Measurements from ENCODE around the gene BEGAIN. TPM values are rescaled to one million over a fixed set of nuclear protein-coding genes. Genes with fewer than 3 reads are reported as not detected.

BEGAIN gene
- total and polyA plus RNA-seq, 7 donors = 0.36 to 1.4 (median 0.60) TPM

DNA sequence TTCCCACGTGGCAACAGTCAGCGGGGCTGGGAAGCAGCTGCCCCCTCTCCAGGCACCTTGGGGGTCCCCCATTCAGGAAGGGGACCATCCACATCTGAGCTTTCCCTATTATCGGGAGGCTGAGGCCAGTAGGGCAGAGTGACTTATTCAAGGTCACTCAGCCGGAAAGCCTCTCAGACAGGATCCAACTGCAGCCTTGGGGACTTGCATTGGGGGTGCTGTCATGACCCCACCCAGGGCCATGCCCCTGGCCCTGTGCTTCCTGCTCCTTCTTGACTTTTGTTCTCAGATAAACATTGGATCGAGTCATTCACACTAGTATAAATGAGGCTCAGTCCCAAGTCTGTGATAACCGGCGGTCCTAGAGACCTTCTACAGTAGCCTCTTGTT lies 12.6 kb downstream of the BEGAIN start:
- Histone ChIP-seq H3K27ac (no peak overlapping the region), H3K27me3 (peaks cover 4 to 51% (median 16%) of the 10 kb centered on the region in 3 donors), H3K4me3 (no peak overlapping the region), H3K4me1 (no peaks in the 10 kb centered on the region), H3K36me3 (no peaks in the 10 kb centered on the region), H3K9me3 (no peaks in the 10 kb centered on the region)
- DNase-seq = no peak
- intact Hi-C loops (cut with DNase I) = no loop called here
- TF ChIP-seq EP300 (IDR thresholded peaks at IDR 0.05) (no peak), POLR2A (IDR thresholded peaks at IDR 0.05) (no peak), POLR2AphosphoS5 (IDR thresholded peaks at IDR 0.05) (no peak)
- TF ChIP-seq, protein P1, sequence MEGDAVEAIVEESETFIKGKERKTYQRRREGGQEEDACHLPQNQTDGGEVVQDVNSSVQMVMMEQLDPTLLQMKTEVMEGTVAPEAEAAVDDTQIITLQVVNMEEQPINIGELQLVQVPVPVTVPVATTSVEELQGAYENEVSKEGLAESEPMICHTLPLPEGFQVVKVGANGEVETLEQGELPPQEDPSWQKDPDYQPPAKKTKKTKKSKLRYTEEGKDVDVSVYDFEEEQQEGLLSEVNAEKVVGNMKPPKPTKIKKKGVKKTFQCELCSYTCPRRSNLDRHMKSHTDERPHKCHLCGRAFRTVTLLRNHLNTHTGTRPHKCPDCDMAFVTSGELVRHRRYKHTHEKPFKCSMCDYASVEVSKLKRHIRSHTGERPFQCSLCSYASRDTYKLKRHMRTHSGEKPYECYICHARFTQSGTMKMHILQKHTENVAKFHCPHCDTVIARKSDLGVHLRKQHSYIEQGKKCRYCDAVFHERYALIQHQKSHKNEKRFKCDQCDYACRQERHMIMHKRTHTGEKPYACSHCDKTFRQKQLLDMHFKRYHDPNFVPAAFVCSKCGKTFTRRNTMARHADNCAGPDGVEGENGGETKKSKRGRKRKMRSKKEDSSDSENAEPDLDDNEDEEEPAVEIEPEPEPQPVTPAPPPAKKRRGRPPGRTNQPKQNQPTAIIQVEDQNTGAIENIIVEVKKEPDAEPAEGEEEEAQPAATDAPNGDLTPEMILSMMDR (IDR thresholded peaks at IDR 0.05) = no peak
- 67 to 84% methylated on average over 7 of the region's 7 CpGs for WGBS, 2 donors

DNA sequence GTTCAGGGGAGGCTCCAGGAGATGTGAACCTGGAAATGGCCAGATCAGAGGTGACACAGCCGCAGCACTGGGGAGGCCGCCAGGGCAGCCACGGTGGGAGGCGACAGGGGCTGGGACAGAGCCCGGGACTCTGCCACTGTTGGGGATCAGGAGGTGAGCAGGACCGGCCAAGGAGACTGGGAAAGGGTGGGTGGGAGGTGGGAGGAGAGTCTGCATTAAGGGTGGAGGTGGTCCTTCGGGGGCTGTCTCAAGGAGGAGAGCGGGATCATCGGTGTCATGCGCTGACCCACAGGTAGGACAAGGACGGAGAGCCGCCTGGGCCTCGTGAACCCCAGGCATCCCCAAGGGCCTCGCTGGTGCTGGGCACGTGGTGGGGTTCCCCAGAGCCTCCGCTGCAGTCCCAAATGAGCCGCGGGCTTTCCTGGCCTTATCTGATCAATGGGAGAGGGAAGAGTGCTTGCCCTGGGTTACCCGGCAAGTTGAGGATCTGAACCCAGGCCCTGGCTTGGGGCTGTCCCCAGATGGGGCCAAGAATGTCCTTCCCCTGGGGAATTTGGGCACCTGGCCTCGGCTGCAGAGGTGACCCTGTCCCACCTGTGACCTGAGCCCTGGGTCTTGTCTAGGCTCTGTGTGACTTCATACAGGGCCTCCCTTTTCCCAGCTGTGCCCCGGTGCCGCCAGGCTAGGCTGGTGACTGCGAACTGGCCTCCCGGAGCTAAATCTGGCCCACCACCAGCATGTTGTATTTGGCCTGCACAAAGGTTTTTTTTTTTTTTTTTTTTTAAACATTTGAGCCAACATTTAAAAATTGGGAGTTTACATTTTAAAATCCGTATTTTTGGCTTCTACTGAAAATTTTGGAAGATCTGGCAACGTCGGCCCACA lies 13.2 kb downstream of the BEGAIN start:
- Histone ChIP-seq H3K9me3 (no peaks in the 10 kb centered on the region), H3K27me3 (peaks cover 4 to 57% (median 23%) of the 10 kb centered on the region in 3 donors), H3K36me3 (no peaks in the 10 kb centered on the region), H3K4me3 (no peak overlapping the region), H3K27ac (no peak overlapping the region), H3K4me1 (peaks cover 0 to 6% (median 2%) of the 10 kb centered on the region in 4 donors)
- intact Hi-C loops (cut with DNase I) = no loop called here
- TF ChIP-seq POLR2AphosphoS5 (IDR thresholded peaks at IDR 0.05) (no peak), POLR2A (IDR thresholded peaks at IDR 0.05) (no peak), EP300 (IDR thresholded peaks at IDR 0.05) (no peak)
- TF ChIP-seq, protein P1 (IDR thresholded peaks at IDR 0.05) = no peak
- no peak for DNase-seq
- 85 to 88% methylated on average over 27 of the region's 27 CpGs for whole genome bisulfite sequencing, 2 donors

DNA sequence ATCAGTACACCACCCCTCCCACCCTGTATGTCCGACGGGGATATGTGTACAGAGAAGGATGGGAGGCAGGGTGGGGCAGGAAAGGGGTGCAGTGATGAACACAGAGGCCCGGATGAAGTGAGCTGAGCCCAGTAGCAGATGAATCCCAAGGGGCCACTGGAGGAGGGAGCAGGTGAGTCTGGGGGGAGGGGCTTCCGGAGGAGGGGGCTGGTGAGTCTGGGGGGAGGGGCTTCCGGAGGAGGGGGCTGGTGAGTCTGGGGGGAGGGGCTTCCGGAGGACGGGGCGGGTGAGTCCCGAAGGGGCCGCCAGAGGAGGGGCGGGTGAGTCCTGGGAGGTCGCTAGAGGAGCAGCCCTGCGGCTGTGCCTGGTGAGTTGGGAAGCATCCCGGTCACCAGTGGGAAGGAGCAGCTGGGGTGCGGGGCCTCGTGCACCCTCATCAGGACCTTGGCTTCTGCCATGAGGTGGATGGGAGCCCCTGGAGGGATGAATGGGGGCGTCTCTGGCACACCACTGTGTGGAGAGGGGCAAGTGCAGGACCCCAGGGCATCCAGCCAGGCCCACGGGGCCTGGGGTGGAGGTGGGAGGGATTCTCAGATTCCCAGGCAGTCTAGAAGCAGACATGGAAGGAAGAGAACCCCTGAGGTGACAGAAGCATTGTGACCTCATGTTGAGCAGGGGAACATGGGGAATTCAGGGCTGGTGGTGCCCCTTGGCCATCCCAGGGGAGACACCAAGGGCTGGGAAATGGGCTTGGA lies 14.0 kb downstream of the BEGAIN start:
- intact Hi-C loops (cut with DNase I) = no loop called here
- peaks cover 0 to 14% (median 11%) of the 10 kb centered on the region in 4 donors for H3K4me1 ChIP-seq
- no peak overlapping the region for H3K27ac ChIP-seq
- H3K27me3 ChIP-seq = peaks cover 10 to 66% (median 31%) of the 10 kb centered on the region in 3 donors
- no peaks in the 10 kb centered on the region for H3K36me3 ChIP-seq
- H3K4me3 ChIP-seq = no peak overlapping the region
- 18 to 24% methylated on average over 17 to 18 of the region's 18 CpGs for WGBS, 2 donors
- no peaks in the 10 kb centered on the region for H3K9me3 ChIP-seq
- TF ChIP-seq EP300 (IDR thresholded peaks at IDR 0.05) = no peak
- TF ChIP-seq, protein P1 (IDR thresholded peaks at IDR 0.05) = no peak
- no peak for TF ChIP-seq POLR2AphosphoS5 (IDR thresholded peaks at IDR 0.05)
- DNase-seq = no peak

DNA sequence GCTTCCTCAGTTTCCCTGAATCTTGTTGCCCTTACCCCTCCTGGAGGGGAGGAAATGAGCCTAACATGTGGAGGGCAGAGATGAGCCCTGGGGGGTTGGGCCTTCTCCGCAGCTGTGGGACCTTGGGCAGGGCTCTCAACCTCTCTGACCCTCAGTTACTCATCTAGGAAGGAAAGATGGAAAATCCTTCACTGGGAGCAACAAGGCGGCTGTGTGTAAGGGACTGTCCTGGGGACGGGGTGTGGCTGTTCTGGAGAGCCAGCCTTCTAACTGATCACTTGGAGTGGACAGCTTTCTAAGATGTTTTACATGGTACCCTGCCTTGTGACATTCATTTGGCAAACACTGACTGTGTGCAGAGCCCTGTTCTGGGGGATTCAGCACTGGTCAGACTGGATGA lies 14.7 kb downstream of the BEGAIN start:
- 49 to 76% methylated on average over 3 of the region's 3 CpGs for WGBS, 2 donors
- H3K4me3 ChIP-seq = no peak overlapping the region
- peaks cover 16 to 72% (median 37%) of the 10 kb centered on the region in 3 donors for H3K27me3 ChIP-seq
- H3K36me3 ChIP-seq = no peaks in the 10 kb centered on the region
- peaks cover 0 to 20% (median 17%) of the 10 kb centered on the region in 4 donors for H3K4me1 ChIP-seq
- intact Hi-C loops (cut with DNase I) = no loop called here
- H3K27ac ChIP-seq = no peak overlapping the region
- TF ChIP-seq, protein P1 (IDR thresholded peaks at IDR 0.05) = no peak
- no peak for TF ChIP-seq POLR2AphosphoS5 (IDR thresholded peaks at IDR 0.05)
- no peak for TF ChIP-seq EP300 (IDR thresholded peaks at IDR 0.05)
- DNase-seq = no peak
- no peaks in the 10 kb centered on the region for H3K9me3 ChIP-seq
